GM19240 (cell line): Measurements from ENCODE around the gene GABRA1.

Experiments used
- DNase-seq: peaks from one replicate; pipeline ENCODE4 v3.0.0; 2011; ENCODE audit warnings: low spot score; ENCODE audit not compliant: insufficient read length

Gene GABRA1

GRCh38 chr5:161847941-161848391 is at the start of gene GABRA1:
GABRA1 (plus strand) TSS chr5:161848120; CDS start chr5:161850811, 2,691 bp downstream.
- DNase-seq, result no peak

- no peak for DNase-seq
These were observed 48.6 kb upstream of the GABRA1 start for GRCh38 chr5:161799316-161799715.

- DNase-seq, result no peak
These were observed 43.7 kb upstream of the GABRA1 start for GRCh38 chr5:161804263-161804662.

GRCh38 chr5:161846746-161847145 is 1.2 kb upstream of the GABRA1 start:
- no peak for DNase-seq

GRCh38 chr5:161847447-161847846 is 473 bp upstream of the GABRA1 start:
- DNase-seq, result no peak

GRCh38 chr5:161850491-161850890 is 2.6 kb downstream of the GABRA1 start:
- DNase-seq, result no peak

GRCh38 chr5:161851691-161852299 is 3.9 kb downstream of the GABRA1 start:
- DNase-seq, result no peak

- no peak for DNase-seq
These were observed 9.4 kb downstream of the GABRA1 start for GRCh38 chr5:161857358-161857757.

GRCh38 chr5:161863259-161863658 is 15.3 kb downstream of the GABRA1 start:
- no peak for DNase-seq

- DNase-seq, result no peak
These were observed 15.9 kb downstream of the GABRA1 start for GRCh38 chr5:161863811-161864210.

GRCh38 chr5:161865510-161865909 is 17.6 kb downstream of the GABRA1 start:
- no peak for DNase-seq

GRCh38 chr5:161889971-161890370 is 42.1 kb downstream of the GABRA1 start:
- DNase-seq, result no peak

- no peak for DNase-seq
These were observed 47.6 kb downstream of the GABRA1 start for GRCh38 chr5:161895514-161895913.

- DNase-seq, result no peak
These were observed 49.1 kb downstream of the GABRA1 start for GRCh38 chr5:161897033-161897432.

GRCh38 chr5:161899590-161899989 is 51.7 kb downstream of the GABRA1 start:
- no peak for DNase-seq

GRCh38 chr5:161900981-161901380 is 53.1 kb downstream of the GABRA1 start:
- DNase-seq, result no peak

GRCh38 chr5:161921781-161922180 is 73.9 kb downstream of the GABRA1 start:
- no peak for DNase-seq

GRCh38 chr5:161924270-161924669 is 76.3 kb downstream of the GABRA1 start:
- DNase-seq, result no peak

GRCh38 chr5:161925960-161926359 is 78.0 kb downstream of the GABRA1 start:
- no peak for DNase-seq

- DNase-seq, result no peak
These were observed 86.6 kb downstream of the GABRA1 start for GRCh38 chr5:161934486-161934885.

GRCh38 chr5:161944974-161945373 is 97.1 kb downstream of the GABRA1 start:
- DNase-seq, result no peak

GRCh38 chr5:161946911-161947310 is 99.0 kb downstream of the GABRA1 start:
- no peak for DNase-seq
